NCI-H748 (cell line): ENCODE measurements around the gene NUDT16.
"Not testable (repeated sequence)": the region's sequence is repeated elsewhere in the genome, so short reads cannot be mapped to it uniquely, and the experiment has no call there.

Experiments used
- DNase-seq: peaks from one replicate; lab custom pipeline; 2025; ENCODE audit not compliant: unreplicated experiment; lab: John Stamatoyannopoulos, UW

The NUDT16 gene

DNA sequence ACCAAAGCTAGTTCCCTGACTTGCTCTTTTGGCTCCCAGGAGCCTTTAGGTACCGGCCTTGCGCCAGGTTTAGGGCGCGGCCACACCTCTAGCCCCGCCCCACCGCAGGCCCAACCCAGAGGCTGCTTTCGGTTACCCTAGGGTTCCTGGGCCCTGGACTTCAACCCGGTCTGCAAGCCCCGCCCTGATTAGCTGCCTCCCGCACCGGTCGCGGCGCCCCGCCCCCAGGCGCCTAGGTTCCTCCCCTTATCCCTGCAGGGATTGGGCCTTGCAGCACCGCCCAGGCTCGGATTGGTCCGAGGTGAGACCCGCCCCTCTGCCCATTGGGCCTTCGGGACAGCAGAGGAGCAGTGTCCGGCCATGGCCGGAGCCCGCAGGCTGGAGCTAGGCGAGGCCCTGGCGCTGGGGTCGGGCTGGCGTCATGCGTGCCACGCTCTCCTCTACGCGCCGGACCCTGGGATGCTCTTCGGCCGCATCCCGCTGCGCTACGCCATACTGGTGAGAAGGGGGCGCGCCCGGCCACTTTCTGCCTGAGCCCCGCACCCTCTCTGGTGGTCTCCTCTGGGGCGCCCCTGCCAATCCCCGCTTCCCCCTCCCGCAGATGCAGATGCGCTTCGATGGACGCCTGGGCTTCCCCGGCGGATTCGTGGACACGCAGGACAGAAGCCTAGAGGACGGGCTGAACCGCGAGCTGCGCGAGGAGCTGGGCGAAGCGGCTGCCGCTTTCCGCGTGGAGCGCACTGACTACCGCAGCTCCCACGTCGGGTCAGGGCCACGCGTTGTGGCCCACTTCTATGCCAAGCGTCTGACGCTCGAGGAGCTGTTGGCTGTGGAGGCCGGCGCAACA is at the start of gene NUDT16:
Gene NUDT16, plus strand, starts transcription at position 330 of the 847 bp plus-strand sequence. Its CDS starts 31 bp downstream, at position 361.
- DNase-seq: peak; percentile 97

DNA sequence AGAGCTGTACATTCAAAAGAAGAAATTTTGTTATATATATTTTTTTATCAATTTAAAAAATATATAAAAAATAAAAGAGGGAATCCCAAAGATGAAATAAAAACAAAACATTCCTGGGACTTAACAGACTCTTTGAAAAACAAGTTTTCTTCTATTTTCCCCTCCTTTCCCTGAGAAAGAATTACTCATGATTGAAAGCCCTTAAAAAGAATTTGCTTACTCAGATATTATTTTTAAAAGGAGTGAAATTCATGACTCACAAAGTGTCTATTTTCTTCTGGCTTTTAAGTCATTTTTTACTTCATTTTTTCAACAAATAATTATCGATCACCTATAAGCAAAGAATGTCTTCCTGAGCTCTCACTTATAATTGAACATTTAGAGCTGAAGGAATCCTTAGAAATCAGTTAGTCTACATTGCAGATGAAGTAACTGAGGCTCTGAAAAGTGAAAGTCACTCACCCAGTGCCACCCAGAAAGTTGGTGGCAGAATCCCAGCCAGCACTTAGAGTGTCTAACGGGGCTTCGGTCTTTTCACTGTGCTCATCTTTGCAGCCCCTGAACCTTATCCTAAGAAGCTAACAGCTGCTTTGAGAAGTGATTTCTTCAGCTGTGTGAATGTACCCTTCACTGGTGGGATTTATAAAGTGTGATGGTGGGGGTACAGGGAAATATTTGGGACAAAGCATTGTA is 42.5 kb upstream of the NUDT16 start:
- DNase-seq: no peak

DNA sequence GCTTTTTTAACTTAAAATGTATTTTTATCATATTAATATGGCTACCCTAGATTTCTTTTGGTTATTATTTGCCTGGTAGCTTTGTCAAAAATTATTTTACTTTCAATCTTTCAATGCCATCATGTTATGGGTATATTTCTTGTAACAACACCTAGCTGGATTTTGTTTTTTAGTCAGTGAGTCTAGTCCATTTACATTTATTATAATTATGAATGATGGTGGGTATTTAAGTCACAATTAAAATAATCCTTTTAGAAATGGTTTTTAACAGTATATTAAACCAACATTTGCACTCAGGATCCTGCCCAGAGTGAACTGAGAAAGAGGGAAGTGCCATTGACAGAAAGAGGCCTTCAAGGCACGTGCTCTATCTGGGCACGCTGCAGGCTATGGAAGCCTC is 39.8 kb upstream of the NUDT16 start:
- DNase-seq: no peak

DNA sequence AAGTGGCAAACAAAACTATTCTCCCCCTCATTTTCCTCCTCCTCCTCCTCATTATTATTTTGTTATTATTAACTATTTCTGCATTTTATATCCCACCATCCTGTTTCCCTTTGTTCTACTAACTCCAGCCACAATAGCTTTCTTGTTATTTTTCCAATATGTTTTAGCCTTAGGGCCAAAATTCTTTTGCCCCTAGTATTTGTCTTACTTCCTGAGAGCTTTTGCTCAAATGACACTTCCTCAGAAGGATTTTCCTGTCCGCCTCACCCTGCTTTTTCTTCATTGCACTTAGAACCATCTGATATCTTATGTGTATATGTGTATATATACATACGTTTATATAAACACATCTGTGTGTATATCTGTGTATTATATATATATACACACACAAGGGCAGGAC is 32.7 kb upstream of the NUDT16 start:
- DNase-seq: no peak

- no peak for DNase-seq
These were observed 32.1 kb upstream of the NUDT16 start for GRCh38 chr3:131349454-131349853.

DNA sequence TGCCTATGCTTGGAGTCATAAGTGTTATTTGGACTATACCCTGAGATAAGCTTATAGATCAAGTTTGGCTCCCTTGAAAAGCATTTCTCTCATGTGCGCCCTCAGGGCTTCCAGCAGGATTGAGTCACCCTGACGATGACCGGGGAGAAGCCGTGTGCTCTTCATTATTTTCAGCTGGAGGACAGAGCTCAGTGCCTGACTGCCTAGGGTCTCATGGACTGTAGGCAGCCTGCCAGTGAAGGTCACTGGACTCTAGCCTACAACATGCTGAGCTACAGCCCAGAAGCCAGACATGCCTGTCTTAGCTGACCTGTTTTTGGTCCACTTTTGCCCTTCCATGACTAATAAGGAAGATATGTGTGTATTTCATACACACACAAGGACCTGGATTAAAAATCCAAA is 31.6 kb upstream of the NUDT16 start:
- DNase-seq: no peak

DNA sequence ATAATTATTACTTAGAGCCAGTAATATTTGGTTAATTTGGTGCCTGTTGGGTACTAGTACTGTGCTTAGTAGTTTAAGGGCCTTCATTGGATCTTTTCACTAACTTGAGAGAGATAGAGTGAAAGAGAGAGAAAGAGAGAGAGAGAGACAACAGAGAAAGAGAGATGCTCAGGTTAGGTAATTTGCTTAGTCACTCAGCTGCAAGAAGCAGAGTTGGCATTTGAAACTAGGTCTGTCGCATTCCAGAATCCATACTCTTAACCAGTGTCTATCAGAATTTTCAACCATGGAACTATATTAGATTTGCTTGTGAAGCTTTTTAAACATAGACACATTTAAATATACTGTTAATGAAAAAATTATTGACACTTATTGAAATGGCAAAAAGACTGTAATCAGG is 31.1 kb upstream of the NUDT16 start:
- no peak for DNase-seq

- no peak for DNase-seq
These were observed 28.3 kb upstream of the NUDT16 start for GRCh38 chr3:131353016-131353877.

DNA sequence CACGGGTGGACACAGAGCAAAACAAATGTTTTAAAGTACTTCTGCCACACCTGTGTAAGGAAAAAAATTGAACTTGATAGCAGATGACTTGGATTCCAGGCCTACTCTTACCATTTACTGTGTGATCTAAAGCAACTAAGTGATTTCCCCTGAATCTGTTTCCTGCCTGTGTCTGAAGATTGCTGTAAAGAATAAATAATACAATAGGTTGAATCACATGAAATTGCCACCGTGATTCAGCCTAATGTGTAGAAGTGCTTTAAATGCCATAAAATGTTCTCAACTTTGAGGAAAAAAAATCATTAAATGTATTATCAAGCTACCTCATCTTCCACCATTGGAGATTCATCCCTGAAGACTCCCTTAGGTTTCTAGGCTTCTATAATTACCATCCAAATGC is 27.6 kb upstream of the NUDT16 start:
- DNase-seq: no peak

DNA sequence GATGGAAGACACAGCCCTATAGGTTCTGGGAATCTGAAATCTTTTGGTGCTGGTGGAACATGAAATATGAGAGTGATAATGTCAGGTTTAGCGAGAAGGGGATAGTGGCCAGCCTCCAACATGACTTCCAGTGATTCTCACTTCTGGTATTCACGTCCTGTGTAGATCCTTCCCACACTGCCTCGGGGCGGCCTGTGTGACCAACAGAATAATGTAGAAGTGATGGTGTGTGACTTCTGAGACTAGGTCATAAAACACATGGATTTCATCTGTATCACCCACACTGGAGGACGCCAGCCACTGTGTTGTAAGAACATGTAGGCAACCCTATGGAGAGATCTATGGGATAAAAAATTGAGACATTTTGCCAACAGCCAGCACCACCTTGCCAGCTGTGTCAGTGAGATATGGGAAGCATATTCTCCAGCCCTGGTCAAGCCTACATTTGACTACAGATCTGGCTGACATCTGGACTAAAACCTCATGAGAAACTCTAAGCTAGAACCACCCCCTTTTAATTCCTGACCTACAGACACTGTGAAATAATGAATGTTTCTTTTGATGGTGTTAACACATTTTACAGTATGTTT is 25.5 kb upstream of the NUDT16 start:
- DNase-seq: no peak

DNA sequence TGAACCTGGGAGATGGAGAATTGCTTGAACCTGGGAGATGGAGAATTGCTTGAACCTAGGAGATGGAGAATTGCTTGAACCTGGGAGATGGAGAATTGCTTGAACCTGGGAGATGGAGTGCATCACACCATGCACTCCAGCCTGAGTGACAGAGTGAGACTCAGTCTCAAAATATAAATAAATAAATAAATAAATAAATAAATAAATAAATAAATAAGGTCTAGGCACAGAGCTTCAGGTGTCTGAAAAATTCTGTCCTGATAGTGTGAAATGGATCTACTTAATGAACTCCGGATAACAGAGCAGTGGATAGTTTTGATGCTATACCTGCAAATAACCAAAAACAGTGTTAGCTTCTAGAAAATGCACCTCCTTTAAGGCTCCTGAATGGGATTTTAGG is 24.3 kb upstream of the NUDT16 start:
- no peak for DNase-seq

DNA sequence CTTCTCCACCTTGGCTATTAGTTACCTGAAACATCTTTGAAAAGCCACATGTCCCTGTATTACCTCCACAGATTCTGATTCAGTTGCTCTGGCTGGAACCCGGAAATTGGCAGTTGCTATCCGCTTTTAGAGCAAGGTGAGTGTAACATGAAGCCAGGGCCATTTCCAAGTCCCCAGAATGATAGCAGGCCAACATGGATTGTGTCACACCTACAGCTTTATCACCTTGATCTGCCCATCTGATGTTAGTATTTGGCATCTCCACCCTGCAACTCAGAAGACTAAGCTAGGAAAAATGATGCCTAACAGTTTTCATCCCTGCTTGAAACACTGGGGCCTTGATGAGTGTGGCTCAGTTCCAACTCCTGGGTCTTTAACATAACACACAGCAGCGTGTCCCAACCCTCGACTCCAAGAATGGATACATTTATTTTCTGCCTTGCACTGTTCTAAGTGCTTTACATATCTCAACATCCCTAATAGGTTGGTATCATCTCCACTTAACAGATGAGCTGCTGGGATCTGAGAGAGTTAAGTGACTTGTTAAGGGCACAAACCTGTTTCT is 21.3 kb upstream of the NUDT16 start:
- no peak for DNase-seq

DNA sequence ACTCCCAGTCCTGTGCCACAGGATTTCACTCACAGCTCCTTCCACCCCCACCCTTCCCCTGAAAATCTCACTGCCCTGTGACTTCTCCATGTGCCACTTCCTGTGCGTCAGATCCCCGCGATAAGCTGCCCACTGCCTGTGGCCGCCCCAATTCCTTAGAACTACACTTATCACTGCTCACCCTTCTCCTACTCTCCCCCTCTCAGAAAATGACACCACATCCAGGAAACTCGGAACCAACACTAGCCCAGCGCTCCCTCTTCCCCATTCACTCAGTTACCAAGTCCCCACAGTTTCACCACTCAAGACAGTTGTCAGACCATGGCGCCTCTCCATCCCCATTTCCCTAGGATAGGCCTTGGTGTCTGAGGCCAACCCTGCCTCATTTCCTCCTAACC is 20.5 kb upstream of the NUDT16 start:
- DNase-seq: not testable (repeated sequence)

DNA sequence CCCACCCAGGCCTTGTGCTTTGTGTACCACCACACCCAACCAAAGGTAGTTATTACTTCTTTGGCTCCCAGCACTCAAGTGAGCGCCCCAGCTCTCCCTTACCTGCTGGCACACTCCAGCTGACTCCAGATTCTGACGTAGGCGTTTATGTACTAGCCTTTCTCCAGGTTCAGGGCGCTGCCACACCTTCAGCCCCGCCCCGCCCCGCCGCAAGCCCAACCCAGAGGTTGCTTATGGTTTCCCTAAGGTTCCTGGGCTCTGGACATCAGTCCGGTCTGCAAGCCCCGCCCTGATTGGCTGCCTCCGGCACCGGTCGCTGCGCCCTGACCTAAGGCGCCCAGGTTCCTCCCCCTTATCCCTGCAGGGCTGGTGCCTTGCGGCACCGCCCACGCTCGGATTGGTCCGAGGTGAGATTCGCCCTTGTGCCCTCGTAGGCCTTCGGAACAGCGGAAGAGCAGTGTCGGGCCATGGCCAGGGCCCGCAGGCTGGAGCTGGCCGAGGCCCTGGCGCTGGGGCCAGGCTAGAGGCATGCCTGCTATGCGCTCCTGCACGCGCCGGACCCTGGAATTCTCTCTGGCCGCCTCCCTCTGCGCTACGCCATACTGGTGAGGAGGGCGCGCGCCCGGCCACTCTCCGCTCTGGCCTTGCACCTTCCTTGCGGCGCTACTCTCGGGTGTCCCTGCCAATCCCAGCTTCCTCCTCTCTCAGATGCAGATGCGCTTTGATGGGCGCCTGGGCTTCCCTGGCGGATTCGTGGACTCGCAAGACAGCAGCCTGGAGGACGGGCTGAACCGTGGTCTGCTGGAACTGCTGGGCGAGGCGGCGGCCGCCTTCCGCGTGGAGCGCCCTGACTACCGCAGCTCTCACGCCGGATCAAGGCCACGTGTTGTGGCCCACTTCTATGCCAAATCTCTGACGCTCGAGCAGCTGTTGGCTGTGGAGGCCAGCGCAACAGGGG is 19.8 kb upstream of the NUDT16 start:
- DNase-seq: no peak

GRCh38 chr3:131363275-131363674 is 18.3 kb upstream of the NUDT16 start:
- no peak for DNase-seq

DNA sequence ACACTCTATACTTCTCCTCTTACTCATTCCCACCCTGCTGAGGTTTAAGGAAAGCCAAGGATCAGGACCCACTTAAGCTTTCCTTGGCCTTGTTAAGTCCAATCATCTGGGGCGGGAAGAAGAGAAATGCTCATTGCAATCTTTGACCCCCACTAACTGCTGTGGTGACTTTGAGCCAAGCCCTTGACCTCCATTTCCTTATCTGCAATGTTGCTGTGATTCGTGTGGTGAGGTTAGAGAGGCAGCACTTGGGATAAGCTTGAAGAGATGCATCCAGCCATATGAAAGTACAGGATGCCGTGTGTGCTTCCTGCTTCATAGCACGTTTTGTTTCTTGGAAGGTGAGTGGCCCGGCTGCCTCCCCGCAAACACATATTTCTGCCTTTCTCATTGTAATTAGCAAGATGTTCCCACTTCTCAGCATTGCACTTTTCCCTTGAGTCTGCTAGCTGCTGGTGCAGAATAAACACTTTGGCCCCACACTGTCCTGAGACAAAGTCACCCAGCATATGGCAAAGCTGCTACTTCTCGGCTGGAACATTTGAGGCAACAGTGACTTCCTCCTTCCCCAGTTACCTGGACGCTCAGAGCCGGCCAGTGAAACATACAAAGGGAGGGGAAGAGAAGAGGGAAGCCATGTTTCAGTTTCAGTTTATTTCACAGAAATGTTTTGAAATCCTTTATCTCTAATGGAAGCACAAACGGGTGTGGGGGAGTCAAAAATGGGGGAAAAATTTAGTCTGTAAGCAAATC is 10.5 kb upstream of the NUDT16 start:
- no peak for DNase-seq

GRCh38 chr3:131371688-131372066 is 9.9 kb upstream of the NUDT16 start:
- no peak for DNase-seq

- no peak for DNase-seq
These were observed 6.8 kb upstream of the NUDT16 start for GRCh38 chr3:131374741-131375140.
